Astrocyte of the spinal cord (primary cell): Measurements from ENCODE around the gene TMEM243.

Experiments
- DNase-seq: peaks from one replicate; pipeline ENCODE4 v3.0.0; 2011; ENCODE audit warnings: low read depth, low spot score
- H3K4me3 ChIP-seq: 2 replicates; pipeline ENCODE4 v1.5.1; 2011; ENCODE audit warnings: low read depth, mild to moderate bottlenecking, low read length, moderate library complexity
- in situ Hi-C: cut with HindIII; loops from 2 replicates; pipeline ENCODE4 v1.10.0; 2017; ENCODE audit warnings: low sequenced_read_pairs
- TF ChIP-seq, protein P1 (sequence below): IDR thresholded peaks from 2 replicates; pipeline ENCODE4 v1.5.1; 2012; ENCODE audit warnings: low read depth, mild to moderate bottlenecking, low read length, inconsistent platforms

Gene TMEM243

DNA sequence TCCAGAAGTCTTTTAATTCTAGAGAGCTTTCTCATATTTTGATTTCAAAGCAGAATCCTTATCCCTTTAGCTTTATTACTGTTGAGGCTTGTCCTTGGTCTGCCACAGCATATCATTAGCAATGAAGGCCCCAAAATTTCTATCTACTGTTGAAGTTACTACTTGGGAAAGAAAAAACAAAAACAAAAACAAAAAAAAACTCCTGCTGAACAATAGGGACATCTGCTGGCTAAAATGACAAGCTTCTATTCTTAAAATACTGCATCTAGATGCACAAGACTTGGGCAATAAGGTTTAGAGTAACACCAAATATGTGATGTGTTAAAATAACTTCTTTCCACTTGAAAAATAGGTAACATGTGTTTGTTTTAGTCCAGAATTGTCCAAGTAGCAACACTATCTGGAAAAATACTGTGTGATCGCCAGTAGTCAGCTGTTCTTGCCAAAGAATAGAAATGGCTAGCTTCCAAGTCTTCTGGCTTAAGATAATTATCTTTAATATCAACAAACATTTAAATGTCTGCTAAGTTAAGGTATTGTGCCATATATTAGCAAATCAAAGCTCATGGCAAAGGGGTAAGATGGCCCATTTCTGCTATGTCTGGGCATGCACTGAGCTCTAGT, 71.1 kb downstream of the TMEM243 start:
- in situ Hi-C loops: no loop called here
- TF ChIP-seq, protein P1, sequence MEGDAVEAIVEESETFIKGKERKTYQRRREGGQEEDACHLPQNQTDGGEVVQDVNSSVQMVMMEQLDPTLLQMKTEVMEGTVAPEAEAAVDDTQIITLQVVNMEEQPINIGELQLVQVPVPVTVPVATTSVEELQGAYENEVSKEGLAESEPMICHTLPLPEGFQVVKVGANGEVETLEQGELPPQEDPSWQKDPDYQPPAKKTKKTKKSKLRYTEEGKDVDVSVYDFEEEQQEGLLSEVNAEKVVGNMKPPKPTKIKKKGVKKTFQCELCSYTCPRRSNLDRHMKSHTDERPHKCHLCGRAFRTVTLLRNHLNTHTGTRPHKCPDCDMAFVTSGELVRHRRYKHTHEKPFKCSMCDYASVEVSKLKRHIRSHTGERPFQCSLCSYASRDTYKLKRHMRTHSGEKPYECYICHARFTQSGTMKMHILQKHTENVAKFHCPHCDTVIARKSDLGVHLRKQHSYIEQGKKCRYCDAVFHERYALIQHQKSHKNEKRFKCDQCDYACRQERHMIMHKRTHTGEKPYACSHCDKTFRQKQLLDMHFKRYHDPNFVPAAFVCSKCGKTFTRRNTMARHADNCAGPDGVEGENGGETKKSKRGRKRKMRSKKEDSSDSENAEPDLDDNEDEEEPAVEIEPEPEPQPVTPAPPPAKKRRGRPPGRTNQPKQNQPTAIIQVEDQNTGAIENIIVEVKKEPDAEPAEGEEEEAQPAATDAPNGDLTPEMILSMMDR: peak; percentile 53
- H3K4me3 ChIP-seq: no peak overlapping the region
- DNase-seq: peak; percentile 36

DNA sequence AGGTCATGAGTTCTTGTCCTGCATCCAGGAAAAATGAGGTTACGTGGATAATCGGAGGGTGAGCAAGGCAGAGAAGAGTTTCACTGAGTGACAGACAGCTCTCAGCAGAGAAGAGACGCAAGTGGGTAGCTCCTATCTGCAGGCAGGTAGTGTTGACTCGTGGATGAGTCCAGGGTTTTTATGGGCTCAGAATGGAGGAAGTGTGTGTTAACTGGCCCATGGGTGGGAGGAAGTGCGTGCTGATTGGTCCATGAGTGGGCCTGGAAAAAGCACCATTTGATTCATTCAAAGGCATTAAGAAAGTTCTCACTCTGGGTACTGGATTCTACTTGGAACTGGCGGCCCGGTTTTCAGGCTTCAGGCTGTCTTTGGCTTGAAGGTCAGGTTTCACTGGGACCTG, 72.0 kb downstream of the TMEM243 start:
- no peak for DNase-seq
- in situ Hi-C loops: no loop called here
- H3K4me3 ChIP-seq: no peak overlapping the region
- TF ChIP-seq, protein P1: no peak

DNA sequence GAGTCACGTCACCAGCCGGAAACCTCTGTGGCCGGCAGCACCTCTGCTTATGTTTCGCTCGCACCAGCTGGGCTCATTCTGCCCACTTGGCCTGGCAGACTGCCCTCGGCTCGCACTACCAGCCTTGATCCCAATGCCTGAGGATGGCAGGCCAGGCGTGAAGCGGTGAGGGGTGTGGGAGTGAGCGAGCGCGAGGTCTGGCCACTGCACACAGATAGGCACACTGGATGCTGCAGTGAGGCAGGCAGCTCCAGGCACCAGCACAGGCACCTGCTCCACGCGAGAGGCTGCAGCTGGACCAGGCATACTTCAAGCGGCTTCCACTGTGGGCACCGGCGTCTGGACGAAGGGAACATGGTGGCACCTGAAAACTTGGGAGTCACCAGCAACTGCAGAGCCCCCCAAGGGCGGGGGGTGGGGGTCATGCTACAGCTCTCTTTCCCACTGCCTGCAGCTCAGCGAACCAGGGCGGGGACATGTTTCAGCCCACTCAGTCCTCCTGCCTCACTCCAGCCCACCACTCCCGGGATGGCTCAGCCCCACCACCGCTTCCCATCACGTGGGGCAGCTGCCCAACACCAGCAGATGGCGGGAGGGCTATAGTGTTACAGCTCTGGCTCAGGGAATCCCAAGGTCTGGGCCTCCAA, 72.7 kb downstream of the TMEM243 start:
- in situ Hi-C loops: no loop called here
- TF ChIP-seq, protein P1: no peak
- DNase-seq: no peak
- H3K4me3 ChIP-seq: no peak overlapping the region
